ENCODE results near the gene SPATA13. TPM values are rescaled to one million over a fixed set of nuclear protein-coding genes. Genes with fewer than 3 reads are reported as not detected.

Gene SPATA13
- total RNA-seq, 1 experiment from 2014 or later, result 10.5 TPM

DNA sequence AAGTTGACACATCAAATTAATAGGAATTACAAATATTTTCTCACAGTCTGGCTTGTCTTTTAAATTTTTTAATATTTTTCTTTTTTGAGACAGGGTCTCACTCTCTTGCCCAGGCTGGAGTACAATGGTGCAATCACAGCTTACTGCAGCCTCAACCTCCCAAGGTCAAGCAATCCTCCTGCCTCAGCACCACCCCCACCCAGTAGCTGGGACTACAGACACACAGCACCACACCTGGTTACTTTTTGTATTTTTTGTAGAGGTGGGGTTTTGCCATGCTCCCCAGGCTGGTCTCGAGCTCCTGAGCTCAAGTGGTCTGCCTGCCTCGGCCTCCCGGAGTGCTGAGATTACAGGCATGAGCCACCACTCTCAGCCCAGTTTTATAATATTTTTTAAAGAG, 72.0 kb downstream of the SPATA13 start:
- peaks cover 5% of the 10 kb centered on the region for H3K4me1 Mint-ChIP-seq (ENCODE audit: low read depth, unreplicated experiment)

DNA sequence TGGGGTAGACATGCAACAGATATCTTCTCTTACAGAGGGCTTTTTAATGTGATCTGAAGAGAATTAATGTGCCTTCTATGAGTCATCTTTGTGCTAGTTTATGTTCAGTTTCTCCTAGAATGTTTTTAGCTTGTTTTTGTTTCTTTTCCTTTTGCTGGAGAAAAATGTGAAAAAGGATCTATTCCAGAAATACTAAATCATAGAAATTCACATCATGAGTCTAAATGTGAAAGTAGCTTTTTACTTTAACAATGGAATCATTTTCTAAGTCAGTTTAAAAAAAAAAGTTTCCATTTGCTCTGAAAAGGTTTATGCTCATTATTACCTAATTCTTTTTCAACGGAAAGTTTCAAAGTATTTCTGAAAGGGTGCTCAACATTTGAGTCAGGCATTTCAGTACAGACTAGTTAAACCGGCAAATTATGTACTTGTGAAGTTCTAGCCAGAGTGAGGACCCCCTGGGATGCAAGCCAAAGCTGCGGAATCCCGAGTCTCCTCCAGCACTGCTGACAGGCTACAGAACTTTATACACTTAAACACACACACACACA, 72.9 kb downstream of the SPATA13 start:
- Histone ChIP-seq H3K4me1 (no peaks in the 10 kb centered on the region), H3K36me3 (ENCODE audit: control insufficient read depth, insufficient read depth, low read length) (no peaks in the 10 kb centered on the region; the same call in 1 of the 2 replicates), H3K4me3 (ENCODE audit: low read depth, low read length) (no peak overlapping the region), H3K9me3 (no peaks in the 10 kb centered on the region), H3K27me3 (replicated peaks; ENCODE audit: control insufficient read depth, insufficient read depth, low read length) (no peaks in the 10 kb centered on the region)
- POLR2A ChIA-PET, result no interaction called here
- no TSS peak for BruUV-seq (replicated peaks)
- Mint-ChIP-seq H3K4me3 (ENCODE audit: unreplicated experiment) (no peak overlapping the region), H3K27me3 (ENCODE audit: insufficient read depth, unreplicated experiment) (no peaks in the 10 kb centered on the region), H3K4me1 (ENCODE audit: low read depth, unreplicated experiment) (peaks cover 7% of the 10 kb centered on the region), H3K9me3 (ENCODE audit: unreplicated experiment) (no peaks in the 10 kb centered on the region), H3K36me3 (ENCODE audit: insufficient read depth, unreplicated experiment) (no peaks in the 10 kb centered on the region), H3K27ac (ENCODE audit: unreplicated experiment) (no peak overlapping the region)
- TF ChIP-seq, protein P1, sequence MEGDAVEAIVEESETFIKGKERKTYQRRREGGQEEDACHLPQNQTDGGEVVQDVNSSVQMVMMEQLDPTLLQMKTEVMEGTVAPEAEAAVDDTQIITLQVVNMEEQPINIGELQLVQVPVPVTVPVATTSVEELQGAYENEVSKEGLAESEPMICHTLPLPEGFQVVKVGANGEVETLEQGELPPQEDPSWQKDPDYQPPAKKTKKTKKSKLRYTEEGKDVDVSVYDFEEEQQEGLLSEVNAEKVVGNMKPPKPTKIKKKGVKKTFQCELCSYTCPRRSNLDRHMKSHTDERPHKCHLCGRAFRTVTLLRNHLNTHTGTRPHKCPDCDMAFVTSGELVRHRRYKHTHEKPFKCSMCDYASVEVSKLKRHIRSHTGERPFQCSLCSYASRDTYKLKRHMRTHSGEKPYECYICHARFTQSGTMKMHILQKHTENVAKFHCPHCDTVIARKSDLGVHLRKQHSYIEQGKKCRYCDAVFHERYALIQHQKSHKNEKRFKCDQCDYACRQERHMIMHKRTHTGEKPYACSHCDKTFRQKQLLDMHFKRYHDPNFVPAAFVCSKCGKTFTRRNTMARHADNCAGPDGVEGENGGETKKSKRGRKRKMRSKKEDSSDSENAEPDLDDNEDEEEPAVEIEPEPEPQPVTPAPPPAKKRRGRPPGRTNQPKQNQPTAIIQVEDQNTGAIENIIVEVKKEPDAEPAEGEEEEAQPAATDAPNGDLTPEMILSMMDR (IDR thresholded peaks at IDR 0.05; ENCODE audit: insufficient read depth in 1 of 2, low read depth in 1 of 2, low read length in 1 of 2, severe bottlenecking in 1 of 2, unreplicated experiment in 1 of 2), result no peak
- CTCF ChIA-PET, result interaction anchor here (0.6 kb wide), 1 partner anchor 153 kb away, joined by 3 read pairs; no protein-coding TSS in a partner anchor
- intact Hi-C loops (cut with micrococcal nuclease; ENCODE audit: unreplicated experiment), result no loop called here
- DNase-seq, result no peak

More for the DNA sequence above, 72.0 kb downstream of the SPATA13 start:
- Histone ChIP-seq H3K9me3 (no peaks in the 10 kb centered on the region), H3K4me3 (ENCODE audit: low read depth, low read length) (no peak overlapping the region), H3K36me3 (ENCODE audit: control insufficient read depth, insufficient read depth, low read length) (no peaks in the 10 kb centered on the region; the same call in 1 of the 2 replicates), H3K4me1 (no peaks in the 10 kb centered on the region), H3K27me3 (replicated peaks; ENCODE audit: control insufficient read depth, insufficient read depth, low read length) (no peaks in the 10 kb centered on the region)
- ChIA-PET CTCF (no interaction called here), POLR2A (no interaction called here)
- H3K4me3 Mint-ChIP-seq (ENCODE audit: unreplicated experiment), result no peak overlapping the region
- H3K9me3 Mint-ChIP-seq (ENCODE audit: unreplicated experiment), result no peaks in the 10 kb centered on the region
- intact Hi-C loops (cut with micrococcal nuclease; ENCODE audit: unreplicated experiment), result no loop called here
- H3K27me3 Mint-ChIP-seq (ENCODE audit: insufficient read depth, unreplicated experiment), result no peaks in the 10 kb centered on the region
- no TSS peak for BruUV-seq (replicated peaks)
- TF ChIP-seq, protein P1 (IDR thresholded peaks at IDR 0.05; ENCODE audit: insufficient read depth in 1 of 2, low read depth in 1 of 2, low read length in 1 of 2, severe bottlenecking in 1 of 2, unreplicated experiment in 1 of 2), result no peak
- no peak overlapping the region for H3K27ac Mint-ChIP-seq (ENCODE audit: unreplicated experiment)
- no peaks in the 10 kb centered on the region for H3K36me3 Mint-ChIP-seq (ENCODE audit: insufficient read depth, unreplicated experiment)
- DNase-seq, result no peak

DNA sequence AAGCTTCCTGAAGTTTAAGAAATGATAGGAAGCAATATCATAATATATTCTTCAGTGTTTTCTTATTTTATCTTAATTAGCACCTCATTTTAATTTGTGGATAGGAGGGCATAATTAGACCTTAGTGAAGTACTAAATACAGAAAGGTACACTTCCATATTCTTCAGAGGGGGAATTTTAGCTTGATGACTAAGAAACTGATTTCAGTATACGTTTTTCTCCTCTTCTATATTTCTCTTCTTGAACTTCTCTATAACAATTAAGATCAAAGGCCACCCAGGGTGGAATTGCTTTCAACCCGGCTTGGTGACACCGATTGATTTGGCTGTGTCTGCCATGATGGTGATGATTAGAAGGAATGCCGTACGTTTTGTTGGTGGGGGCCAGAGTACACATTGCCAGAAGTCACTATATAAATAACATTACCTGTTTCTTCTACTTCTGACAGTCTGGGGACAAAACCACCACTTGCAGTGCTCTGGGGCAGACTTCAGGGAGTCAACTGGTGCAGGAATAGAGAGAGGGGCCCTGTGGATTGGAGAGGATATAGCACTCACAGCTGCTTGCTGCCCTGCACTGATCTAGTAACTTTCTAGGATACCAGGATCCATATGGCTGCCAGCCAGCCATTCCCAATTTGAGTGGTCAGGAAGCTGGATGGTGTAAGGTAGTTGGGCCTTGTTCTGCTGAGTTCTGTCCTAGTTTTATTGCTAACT, 73.8 kb downstream of the SPATA13 start:
- TF ChIP-seq, protein P1 (IDR thresholded peaks at IDR 0.05; ENCODE audit: insufficient read depth in 1 of 2, low read depth in 1 of 2, low read length in 1 of 2, severe bottlenecking in 1 of 2, unreplicated experiment in 1 of 2), result no peak
- ChIA-PET CTCF (no interaction called here), POLR2A (no interaction called here)
- DNase-seq, result no peak
- Mint-ChIP-seq H3K4me3 (ENCODE audit: unreplicated experiment) (no peak overlapping the region), H3K9me3 (ENCODE audit: unreplicated experiment) (no peaks in the 10 kb centered on the region), H3K4me1 (ENCODE audit: low read depth, unreplicated experiment) (peaks cover 7% of the 10 kb centered on the region), H3K27me3 (ENCODE audit: insufficient read depth, unreplicated experiment) (no peaks in the 10 kb centered on the region), H3K36me3 (ENCODE audit: insufficient read depth, unreplicated experiment) (no peaks in the 10 kb centered on the region), H3K27ac (ENCODE audit: unreplicated experiment) (no peak overlapping the region)
- no peaks in the 10 kb centered on the region for H3K4me1 ChIP-seq
- H3K9me3 ChIP-seq, result no peaks in the 10 kb centered on the region
- no TSS peak for BruUV-seq (replicated peaks)
- no peaks in the 10 kb centered on the region for H3K27me3 ChIP-seq (replicated peaks; ENCODE audit: control insufficient read depth, insufficient read depth, low read length)
- H3K36me3 ChIP-seq (ENCODE audit: control insufficient read depth, insufficient read depth, low read length), result no peaks in the 10 kb centered on the region; the same call in 1 of the 2 replicates
- intact Hi-C loops (cut with micrococcal nuclease; ENCODE audit: unreplicated experiment), result no loop called here
- no peak overlapping the region for H3K4me3 ChIP-seq (ENCODE audit: low read depth, low read length)

All from Caco-2 (cell line).